Tongue (tissue), 2 donors: Measurements from ENCODE around the gene FAM199X. TPM values are rescaled to one million over a fixed set of nuclear protein-coding genes. Genes with fewer than 3 reads are reported as not detected.

Source experiments
- DNase-seq: peaks from one replicate; pipeline ENCODE4 v3.0.0-alpha.2; 2015
- total RNA-seq: library from RNA; depleted of rRNA; stranded (reverse); fragments of >200 nt; gene quantifications from one replicate; pipeline ENCODE4 v1.2.3, GENCODE V29; 2014

Gene FAM199X
- total RNA-seq, result 25.4 TPM

DNA sequence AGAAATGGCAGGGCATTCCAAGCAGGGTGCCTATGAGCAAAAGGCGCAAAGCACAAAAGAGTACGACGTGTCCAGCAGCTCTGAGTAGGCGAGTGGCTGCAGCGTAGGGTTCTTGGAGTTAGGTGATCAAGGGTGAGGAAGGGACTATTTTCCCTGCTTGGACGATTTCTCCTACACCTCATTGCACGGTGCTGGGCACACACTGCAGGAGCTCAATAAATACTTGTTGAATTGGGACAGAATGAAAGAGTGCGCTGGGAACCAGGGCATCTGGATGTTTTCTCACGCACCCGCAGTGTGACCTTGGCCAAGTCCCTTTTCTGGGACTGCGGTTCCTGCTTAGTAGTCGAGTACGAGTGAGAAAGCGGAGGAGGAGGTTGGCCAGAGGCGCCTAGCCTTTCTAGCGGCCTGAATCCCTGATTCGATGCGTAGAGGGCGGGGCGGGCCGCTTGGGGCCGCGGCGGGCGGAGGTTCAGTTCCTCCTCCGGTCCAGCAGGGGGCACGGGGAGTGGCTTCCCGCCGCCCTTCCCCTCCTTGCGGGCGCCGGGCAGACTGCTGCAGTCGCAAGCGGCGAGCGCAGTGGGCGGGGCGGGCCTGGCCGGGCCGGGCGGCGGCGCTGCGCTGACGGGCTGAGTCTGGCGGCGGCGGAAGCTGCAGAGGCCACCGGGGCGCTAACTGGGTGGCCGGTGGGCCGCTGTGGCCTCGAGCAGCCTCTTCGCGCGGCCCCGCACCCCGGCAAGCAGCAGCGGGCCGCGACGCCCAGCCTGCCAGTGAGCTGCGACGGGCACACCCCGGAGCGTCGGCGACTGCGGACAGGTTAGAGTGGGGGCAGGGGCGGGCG lies at the start of gene FAM199X:
Gene FAM199X (plus strand): TSS at position 560 of the 841 bp plus-strand sequence. CDS start 333 bp downstream, outside the sequence.
- DNase-seq, result peak; percentile 87

DNA sequence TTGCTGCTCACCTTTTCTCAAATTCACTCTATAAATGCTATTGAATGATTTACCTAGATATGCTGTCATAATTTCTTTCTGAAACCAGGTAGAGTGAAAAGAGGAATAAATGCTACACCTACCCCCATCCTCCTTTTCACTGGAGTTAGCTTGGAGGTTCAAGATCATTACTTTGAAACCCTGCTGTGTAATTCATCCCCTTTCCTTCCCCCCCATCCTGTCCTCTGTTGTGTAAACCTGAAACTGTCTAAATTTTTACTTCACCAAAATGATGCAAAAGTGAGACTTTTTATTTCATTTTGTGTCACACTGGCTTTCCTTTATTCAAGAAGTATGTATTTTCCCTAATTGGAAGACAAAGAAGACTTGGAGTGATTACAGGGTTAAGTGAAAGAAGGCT lies 48.5 kb upstream of the FAM199X start:
- no peak for DNase-seq

DNA sequence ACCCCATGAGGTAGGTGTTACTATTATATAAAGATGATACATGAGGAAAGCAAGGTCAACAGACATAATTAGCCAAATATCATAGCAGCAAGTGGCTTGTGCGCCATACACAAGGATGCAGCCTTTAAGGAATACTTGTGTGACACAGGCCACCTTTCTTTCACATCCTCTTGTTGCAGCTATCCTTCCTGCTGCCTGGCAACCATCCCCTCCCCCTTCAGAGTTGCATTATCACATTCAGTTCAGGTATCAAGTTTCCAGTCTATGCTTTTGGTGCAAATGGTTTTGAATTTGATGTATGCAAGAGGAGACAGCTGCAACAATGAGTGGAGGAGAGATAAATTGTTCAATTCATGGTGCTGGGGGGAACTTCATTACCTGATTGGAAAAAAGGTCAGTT lies 47.5 kb upstream of the FAM199X start:
- DNase-seq, result no peak

GRCh38 chrX:104122829-104123228 lies 43.4 kb upstream of the FAM199X start:
- DNase-seq, result no peak

- no peak for DNase-seq
Measured at GRCh38 chrX:104126856-104127255, 39.4 kb upstream of the FAM199X start.

DNA sequence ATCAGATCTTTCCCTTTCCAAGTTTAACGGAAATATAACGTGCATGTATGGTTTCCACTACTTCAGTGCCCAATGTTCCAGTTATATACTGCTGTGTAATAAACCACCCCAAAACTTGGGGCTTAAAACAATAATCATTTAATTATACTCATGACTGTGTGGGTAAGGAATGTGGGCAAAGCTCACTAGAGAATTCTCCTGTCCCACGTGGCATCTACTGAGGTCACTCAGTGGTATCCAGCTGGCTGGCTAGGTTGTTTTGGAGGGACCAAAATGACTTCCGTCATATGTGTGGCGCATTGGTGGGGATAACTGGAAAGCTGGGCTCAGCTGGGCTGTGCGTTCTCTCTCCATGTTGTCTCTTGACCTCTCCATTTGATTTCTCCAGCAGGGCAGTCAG lies 35.4 kb upstream of the FAM199X start:
- no peak for DNase-seq

- no peak for DNase-seq
Measured at GRCh38 chrX:104134583-104135261, 31.5 kb upstream of the FAM199X start.

DNA sequence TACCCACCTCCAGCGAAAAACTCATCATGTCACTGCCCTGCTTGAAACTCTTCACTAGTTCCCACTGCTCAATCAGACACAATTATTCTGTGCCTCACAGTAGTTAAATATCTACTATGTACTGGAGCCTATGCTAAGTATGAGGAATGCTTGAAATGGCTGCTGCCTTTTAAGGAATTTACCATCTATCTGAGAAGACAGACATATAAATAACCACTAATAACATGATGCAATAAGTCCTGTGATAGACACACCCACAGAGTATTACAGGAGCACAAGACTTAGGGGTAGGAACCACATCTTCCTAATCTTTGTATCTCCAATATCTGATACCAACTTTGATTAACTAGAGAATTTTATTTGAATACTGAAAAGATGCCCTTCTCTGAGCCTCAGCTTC lies 30.6 kb upstream of the FAM199X start:
- DNase-seq, result no peak

GRCh38 chrX:104136241-104137019 lies 29.8 kb upstream of the FAM199X start:
- DNase-seq, result peak; percentile 91

- DNase-seq, result no peak
Measured at GRCh38 chrX:104137496-104137895, 28.8 kb upstream of the FAM199X start.

GRCh38 chrX:104141087-104141760 lies 25.0 kb upstream of the FAM199X start:
- no peak for DNase-seq

GRCh38 chrX:104151037-104151436 lies 15.2 kb upstream of the FAM199X start:
- no peak for DNase-seq

GRCh38 chrX:104156630-104157529 lies 9.4 kb upstream of the FAM199X start, which contains the start of gene SLC25A53:
Gene SLC25A53 (minus strand): TSS chrX:104157009. CDS start chrX:104105257, 51,752 bp downstream.
- peak; percentile 92 for DNase-seq

- DNase-seq, result peak; percentile 2
Measured at GRCh38 chrX:104166735-104167436, 633 bp downstream of the FAM199X start.

GRCh38 chrX:104168127-104168526 lies 1.9 kb downstream of the FAM199X start:
- no peak for DNase-seq

- no peak for DNase-seq
Measured at GRCh38 chrX:104172121-104172520, 5.9 kb downstream of the FAM199X start.

- DNase-seq, result no peak
Measured at GRCh38 chrX:104172788-104173187, 6.5 kb downstream of the FAM199X start.

DNA sequence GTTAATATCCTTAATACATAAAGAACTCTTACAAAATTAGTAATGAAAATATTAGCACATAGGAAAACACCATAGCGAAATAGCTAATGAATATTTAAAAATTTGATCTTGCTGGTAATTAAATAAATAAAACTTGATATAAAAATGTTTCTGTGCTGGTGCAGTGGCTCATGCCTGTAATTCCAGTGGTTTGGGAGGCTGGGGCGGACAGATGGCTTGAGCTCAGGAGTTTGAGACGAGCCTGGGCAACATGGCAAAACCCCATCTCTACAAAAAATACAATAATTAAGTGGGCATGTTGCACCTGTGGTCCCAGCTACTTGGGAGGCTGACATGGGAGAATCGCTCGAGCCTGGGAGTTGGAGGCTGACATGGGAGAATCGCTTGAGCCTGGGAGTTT lies 7.6 kb downstream of the FAM199X start:
- no peak for DNase-seq

DNA sequence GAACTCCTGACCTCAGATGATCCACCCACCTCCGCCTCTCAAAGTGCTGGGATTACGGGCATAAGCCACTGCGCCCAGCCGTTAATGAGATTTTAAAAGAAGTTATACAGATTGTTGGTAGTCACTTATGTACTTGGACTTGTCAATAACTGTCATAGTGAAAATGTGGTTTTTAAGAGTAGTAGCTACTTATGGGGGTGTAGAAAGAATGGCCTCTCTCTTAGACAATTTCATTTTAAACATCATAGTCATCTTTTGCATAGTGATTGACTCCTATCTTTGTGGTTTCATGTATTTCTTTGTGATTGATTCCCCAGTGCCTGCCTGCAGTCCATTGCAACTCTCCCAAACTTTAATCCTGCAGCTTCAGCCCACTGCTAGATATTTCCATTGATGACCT lies 17.4 kb downstream of the FAM199X start:
- DNase-seq, result no peak

GRCh38 chrX:104187931-104188330 lies 21.7 kb downstream of the FAM199X start:
- DNase-seq, result no peak
